ENCODE results near the gene ATN1.
"Not testable (repeated sequence)": the region's sequence is repeated elsewhere in the genome, so short reads cannot be mapped to it uniquely, and the experiment has no call there.

ATN1 gene

DNA sequence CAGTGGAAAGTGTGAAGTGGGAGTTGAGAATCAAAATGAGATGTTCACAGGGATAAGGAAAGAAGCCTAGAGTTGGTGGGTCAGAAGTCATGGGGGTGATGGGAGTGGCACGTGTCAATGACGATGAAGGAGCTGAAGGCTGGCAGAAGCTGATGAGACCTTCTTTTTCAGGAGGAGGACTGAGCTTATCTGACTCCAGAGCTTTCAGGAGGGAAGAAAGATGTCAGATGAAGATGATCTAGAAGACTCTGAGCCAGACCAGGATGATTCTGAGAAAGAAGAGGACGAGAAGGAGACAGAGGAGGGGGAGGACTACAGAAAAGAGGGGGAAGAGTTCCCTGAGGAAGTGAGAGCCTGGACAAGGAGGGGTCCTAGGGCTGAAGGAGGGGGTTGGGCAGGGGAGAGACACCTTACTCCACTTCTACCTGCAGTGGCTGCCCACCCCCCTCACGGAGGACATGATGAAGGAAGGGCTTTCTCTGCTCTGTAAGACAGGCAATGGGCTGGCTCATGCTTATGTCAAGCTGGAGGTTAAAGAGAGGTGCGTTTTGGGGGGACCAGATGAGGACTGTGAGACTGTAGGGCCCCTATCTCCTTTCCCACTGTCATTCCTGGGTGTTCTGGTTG lies 22.2 kb upstream of the ATN1 start:
- DNase-seq, result no peak

GRCh38 chr12:6908141-6908540 lies 19.6 kb upstream of the ATN1 start:
- not testable (repeated sequence) for DNase-seq

GRCh38 chr12:6909421-6910145 lies 18.2 kb upstream of the ATN1 start:
- DNase-seq, result no peak

- no peak for DNase-seq
Measured at GRCh38 chr12:6912164-6912935, 15.4 kb upstream of the ATN1 start.

GRCh38 chr12:6914246-6914946 lies 13.4 kb upstream of the ATN1 start, which contains the start of gene ENO2:
ENO2 (plus strand) TSS chr12:6914580; CDS start chr12:6915833, 1,253 bp downstream.
- peak; percentile 6 for DNase-seq

GRCh38 chr12:6914947-6915788 lies 12.6 kb upstream of the ATN1 start:
- DNase-seq, result peak; percentile 14

- DNase-seq, result no peak
Measured at GRCh38 chr12:6915789-6916285, 11.9 kb upstream of the ATN1 start.

DNA sequence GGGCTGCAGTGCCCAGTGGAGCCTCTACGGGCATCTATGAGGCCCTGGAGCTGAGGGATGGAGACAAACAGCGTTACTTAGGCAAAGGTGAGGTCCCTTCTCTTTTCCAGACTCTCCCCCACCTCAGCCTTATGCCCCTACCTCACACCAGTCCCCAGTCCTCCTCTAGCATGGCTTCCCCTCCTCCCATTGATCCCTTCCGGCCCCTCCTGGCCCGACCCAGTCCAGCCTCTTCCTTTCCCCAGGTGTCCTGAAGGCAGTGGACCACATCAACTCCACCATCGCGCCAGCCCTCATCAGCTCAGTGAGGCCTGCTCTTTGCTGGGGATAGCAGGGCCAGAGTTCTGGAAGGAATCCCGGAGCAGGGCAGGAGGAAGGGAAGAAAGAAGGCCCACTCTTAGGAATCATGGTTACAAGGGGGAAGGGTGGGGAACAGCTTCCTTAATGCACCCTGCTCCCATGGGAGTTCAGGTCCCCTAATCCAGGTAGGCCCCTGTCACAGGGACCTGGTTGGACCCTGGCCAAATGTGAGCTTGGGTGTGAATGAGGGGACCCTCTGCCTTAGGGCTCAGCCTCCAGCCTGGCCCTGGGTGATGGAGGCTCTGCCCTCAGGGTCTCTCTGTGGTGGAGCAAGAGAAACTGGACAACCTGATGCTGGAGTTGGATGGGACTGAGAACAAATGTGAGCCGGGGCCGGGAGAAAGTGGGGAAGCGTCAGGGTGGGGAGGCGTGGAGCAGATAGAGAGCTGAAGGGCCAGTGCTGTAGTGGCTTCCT lies 11.1 kb upstream of the ATN1 start:
- no peak for DNase-seq

DNA sequence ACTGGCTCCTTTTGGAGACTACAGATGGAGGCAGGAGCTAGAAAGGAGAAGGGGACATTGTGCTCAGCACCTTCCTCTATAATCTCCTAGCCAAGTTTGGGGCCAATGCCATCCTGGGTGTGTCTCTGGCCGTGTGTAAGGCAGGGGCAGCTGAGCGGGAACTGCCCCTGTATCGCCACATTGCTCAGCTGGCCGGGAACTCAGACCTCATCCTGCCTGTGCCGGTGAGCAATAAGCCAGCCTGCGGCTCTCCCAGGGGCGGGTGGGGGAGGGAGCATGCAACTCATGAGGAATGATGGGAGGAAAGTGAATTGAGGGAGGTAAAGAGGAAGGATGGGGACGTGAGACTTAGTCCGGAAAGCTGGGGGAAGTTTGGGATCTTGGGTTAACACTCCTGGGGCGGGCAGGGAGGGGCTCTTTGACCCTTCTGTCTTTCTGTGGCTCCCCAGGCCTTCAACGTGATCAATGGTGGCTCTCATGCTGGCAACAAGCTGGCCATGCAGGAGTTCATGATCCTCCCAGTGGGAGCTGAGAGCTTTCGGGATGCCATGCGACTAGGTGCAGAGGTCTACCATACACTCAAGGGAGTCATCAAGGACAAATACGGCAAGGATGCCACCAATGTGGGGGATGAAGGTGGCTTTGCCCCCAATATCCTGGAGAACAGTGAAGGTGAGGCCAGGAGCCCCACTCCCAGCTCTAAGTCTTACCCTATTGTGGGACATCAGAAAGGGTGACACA lies 10.1 kb upstream of the ATN1 start:
- DNase-seq, result no peak

DNA sequence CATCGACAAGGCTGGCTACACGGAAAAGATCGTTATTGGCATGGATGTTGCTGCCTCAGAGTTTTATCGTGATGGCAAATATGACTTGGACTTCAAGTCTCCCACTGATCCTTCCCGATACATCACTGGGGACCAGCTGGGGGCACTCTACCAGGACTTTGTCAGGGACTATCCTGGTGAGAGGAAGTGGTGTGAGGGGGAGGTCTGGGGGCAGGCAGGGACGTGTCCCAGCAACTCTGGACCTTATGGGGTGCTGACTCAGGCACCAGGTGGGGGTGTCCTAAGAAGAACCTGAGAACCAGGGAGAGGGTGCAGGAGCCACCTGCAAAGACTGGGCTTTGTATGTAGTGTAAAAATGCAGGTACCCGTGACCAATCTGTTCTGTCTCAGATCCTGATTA lies 8.2 kb upstream of the ATN1 start:
- no peak for DNase-seq

DNA sequence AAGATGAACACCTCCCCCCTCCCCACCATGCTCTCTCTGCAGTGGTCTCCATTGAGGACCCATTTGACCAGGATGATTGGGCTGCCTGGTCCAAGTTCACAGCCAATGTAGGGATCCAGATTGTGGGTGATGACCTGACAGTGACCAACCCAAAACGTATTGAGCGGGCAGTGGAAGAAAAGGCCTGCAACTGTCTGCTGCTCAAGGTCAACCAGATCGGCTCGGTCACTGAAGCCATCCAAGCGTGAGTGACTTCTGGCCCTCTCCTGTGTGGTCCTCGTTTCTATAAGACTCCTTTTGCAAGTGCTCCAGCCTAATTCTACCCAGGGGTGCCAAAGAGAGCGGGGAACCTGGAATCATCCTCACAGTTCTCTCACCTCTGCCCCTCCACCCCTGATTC lies 6.2 kb upstream of the ATN1 start:
- DNase-seq, result no peak

DNA sequence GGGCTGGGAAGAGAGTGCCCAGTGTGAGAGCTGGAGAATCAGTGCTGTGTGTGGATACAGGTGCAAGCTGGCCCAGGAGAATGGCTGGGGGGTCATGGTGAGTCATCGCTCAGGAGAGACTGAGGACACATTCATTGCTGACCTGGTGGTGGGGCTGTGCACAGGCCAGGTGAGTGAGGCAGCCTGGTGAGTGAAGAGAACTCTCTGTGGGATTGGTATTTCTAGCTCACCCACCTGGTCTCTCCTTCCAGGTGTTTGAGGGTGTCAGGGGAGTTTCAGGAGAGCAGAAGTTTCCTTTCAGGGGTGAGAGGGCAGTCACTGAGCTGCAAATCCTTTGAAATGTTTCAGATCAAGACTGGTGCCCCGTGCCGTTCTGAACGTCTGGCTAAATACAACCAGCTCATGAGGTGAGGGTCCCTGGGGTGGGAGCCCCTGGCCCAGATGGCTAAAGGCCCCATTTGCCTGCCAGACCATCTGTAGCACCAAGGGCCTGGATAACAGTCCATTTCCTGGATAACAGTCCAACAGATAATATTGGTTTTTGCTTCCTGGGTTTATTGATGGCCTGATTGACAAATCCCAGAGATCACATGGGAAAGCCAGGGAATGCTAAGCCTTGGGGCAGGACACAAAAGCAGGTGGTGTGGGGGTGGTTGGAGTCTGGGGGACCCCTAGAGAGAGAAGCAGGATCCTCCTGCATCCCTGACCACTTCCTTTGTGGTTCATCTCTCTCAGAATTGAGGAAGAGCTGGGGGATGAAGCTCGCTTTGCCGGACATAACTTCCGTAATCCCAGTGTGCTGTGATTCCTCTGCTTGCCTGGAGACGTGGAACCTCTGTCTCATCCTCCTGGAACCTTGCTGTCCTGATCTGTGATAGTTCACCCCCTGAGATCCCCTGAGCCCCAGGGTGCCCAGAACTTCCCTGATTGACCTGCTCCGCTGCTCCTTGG lies 5.5 kb upstream of the ATN1 start:
- no peak for DNase-seq

- no peak for DNase-seq
Measured at GRCh38 chr12:6923003-6923732, 4.6 kb upstream of the ATN1 start.

GRCh38 chr12:6923851-6924250 lies 3.9 kb upstream of the ATN1 start:
- DNase-seq, result no peak

DNA sequence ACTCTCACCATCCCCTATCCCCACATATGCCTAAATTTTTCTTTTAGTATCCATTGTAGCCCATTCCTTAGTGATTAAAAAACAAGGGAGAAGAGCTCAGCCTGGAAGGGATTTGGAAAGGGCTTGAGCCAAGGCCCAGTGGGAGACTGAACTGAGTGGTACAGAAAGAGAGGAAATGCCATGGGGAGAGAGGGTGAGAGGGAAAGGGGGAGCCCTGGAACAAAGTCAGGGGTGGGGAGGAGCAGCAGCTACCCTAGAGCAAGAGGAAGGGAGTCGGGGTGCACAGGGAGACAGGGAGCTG lies 2.6 kb upstream of the ATN1 start:
- no peak for DNase-seq

DNA sequence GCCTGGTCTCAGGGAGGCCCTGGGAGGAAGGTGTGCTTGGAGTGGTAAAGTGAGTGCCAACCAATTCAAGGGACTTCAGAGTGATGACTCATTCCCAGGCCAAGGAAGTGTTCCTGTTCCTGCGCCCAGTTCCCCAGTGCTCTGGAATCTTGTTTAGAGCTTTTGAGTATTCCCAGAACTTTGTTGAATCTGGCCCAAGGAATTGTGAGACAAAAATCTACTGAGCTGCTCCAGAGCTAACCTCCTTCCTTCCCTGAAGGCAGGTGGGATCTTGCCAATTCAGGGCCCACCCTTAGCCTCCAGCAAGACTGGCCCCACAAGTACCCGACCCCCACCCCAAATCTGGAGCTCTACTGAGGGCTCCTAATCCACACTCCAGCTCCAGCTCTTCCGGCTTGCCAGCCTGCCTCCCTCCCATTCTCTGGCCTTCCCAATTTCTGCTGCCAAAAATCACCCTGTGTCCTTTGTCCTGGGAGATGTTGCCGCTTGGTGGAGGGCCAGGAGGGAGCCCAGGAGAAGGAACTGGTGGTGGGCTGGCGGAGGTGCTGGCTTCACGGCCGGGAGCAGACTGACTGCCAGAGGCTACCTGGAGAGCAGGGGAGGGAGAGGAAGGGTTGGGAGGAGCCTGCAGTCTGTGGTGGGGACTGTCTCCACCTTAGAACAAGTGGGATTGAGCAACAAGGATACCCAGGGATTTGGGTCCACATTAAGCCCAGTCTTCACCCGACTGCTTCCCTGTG lies 2.0 kb upstream of the ATN1 start:
- DNase-seq, result no peak

DNA sequence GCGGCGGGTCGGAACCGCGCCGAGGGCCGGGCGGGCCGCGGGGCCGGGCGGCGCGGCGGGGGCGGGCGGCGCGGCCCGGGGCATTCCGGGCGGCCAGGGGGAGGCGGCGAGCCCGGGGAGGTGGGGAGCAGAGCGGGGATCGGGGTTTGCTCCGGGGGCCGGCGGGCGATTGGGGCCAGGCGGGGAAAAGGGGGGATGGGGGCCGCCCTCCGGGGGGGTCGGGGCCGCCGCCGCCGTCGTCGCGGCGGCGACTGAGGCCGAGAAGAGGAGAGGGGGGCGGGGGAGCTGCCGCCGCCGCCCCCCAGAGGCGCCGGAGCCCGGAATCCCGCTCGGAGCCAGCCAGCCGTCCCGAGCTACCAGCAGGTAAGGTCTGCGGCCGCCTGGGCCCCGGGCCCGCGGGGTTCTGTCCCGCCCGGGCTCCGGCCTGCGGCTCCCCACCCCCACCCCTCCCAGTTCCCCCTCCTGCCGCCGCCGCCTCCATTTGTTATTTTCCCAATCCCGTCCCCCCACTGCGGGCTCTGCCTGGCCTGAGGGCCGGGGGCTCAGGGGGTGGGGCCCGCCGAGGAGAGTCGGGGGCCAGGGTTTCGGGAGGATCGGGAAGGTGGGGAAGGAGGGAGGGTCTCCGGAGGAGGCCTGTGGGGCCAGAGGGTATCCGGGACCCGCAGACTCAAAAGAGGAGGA lies 403 bp downstream of the ATN1 start:
- no peak for DNase-seq

Measured in NCI-H748 treated with DMSO at 0.1 percent for 48 hours (cell line).